Measurements from ENCODE around the gene TUBA4B. TPM values are rescaled to one million over a fixed set of nuclear protein-coding genes. Genes with fewer than 3 reads are reported as not detected.

TUBA4B gene
- total RNA-seq, 2 experiments from 2014 or later, result not detected

DNA sequence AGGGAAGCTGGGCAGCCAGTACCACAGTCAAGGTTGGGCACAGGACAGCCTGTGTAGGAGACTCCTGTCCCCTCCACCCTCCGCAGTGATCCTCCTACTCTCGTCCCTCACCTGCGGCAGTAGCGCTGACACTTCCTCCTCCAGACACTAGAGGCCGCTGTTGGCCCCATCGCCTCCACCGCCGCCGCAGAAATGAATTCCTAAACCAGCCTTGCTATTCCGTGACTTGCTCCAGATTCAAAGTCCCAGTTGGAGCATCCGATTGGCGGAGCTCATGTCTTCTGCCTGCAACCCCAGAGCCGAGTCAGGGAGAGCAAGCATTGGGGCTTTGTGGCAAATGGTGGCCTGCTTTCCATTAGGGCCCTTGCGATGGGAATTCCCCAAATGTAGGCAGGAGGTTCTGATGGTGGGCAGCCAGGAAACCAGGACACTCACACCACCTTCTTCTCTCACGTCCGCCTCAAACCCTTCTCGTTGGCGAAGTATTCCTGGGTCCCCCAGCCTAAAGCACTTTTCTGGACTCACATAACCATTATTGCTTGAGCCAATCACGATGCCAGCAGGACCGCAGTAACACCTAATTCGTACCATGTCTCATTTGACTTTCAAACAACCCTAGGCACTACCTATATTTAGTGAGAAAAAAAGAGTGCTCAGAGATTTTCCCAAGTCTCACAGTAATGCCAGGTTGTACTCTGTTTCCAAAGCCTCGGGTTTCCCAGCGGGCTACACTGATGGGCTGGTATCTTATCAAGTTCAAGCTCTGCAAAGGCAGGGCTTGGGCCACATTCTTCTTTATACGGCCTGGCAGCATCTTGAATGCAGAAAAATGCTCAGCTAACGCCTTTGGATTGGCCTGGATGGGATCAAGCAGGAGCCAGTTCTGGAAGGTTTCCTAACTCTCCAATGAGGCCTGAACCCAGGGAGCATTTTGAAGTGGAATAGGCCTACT lies 24.9 kb downstream of the TUBA4B start:
- no peak for ATAC-seq (ENCODE audit: low read depth)
- H3K27me3 Mint-ChIP-seq, result peaks cover 4% of the 10 kb centered on the region
- H3K27ac Mint-ChIP-seq, result peak overlapping the region; percentile 97
- peaks cover 5% of the 10 kb centered on the region for H3K36me3 Mint-ChIP-seq
- no peaks in the 10 kb centered on the region for H3K9me3 Mint-ChIP-seq
- peak overlapping the region; percentile 98 for H3K4me3 Mint-ChIP-seq
- DNase-seq, result peak; percentile 81
- peaks cover 43% of the 10 kb centered on the region for H3K4me1 Mint-ChIP-seq
- POLR2A ChIA-PET, result interaction anchor here (1.3 to 5.5 kb wide), 8 partner anchors 8 to 119 kb away, joined by 3 to 66 read pairs (median 14); partner anchors contain the start of genes ANKZF1, ATG9A, GLB1L and STK16

DNA sequence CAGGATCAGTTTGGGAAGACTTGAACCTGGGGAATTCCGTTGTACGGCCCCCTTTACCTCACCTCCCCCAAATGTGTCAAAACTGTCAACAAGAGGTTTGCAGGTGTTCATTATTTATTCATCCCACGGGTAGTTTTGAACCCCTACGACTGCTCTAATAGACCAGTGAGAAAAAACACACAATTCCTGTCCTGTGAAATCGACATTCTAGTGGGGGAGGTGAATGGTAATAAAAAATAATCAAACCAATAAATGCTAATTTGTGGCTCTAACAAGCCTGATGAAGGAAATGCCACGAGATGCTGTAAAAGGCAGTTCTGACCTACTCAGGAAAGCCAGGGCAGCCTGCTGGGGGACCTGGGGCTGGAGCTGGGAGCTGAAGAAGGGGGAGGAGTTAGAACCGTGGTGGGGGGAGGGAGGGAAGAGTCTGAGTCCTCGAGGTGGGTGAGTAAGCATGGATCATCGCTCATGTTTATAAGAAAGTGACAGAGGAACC lies 25.7 kb downstream of the TUBA4B start:
- Mint-ChIP-seq H3K36me3 (peaks cover 7% of the 10 kb centered on the region), H3K9me3 (no peaks in the 10 kb centered on the region), H3K4me1 (peaks cover 40% of the 10 kb centered on the region), H3K4me3 (peak overlapping the region; percentile 98), H3K27ac (peak overlapping the region; percentile 97), H3K27me3 (peaks cover 4% of the 10 kb centered on the region)
- DNase-seq (no peak), ATAC-seq (ENCODE audit: low read depth) (no peak)
- POLR2A ChIA-PET, result interaction anchor here (0.7 to 5.5 kb wide), 13 partner anchors 9 to 119 kb away, joined by 3 to 66 read pairs (median 5); partner anchors contain the start of genes ABCB6, ANKZF1, ATG9A and GLB1L

DNA sequence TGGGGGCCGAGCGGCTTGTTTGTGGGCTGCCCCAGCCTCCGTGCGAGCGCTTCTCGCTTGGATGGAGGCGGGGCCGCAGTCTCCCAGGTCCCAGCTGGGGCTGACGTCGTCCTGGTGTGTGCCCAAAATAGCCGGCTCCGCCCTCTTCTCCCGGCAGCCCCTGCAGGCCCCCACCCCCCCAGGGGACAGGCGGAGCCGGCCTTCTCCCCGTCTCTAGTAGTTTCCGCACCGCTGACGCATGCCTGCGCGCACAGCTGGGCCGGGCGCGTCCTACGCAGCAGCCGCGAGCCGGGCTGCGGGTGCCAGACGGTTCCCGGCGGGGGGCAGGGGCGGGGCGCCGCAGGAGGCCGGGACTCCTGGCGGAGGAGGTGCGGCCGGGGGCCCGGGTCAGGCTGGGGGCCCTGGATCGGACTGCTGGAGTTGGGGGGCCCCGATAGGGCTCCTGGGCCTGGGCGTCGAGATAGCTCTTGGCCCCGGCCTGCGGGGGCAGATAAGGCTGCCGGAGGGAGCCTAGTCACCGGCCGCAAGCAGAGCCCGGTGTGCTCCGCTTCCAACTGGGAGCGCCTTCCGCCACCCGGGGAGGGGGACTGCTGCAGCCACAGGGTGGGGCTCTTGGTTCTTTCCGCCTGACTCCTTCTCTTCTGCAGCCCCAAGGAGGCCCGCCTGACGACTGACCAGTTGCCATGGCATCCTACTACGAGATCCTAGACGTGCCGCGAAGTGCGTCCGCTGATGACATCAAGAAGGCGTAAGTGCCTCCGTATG lies 26.3 kb downstream of the TUBA4B start, which contains the start of gene DNAJB2:
Gene DNAJB2 (plus strand): TSS at position 216 of the 765 bp plus-strand sequence. CDS start 468 bp downstream, at position 684.
- Mint-ChIP-seq H3K27ac (peak within 1 kb of the TSS; percentile 99), H3K9me3 (no peaks in the 10 kb centered on the region), H3K27me3 (peaks cover 4% of the 10 kb centered on the region), H3K4me3 (peak within 1 kb of the TSS; percentile 98), H3K36me3 (peaks cover 7% of the 10 kb centered on the region), H3K4me1 (peaks cover 38% of the 10 kb centered on the region)
- peak; percentile 97 for DNase-seq
- ATAC-seq (ENCODE audit: low read depth), result peak; percentile 91
- POLR2A ChIA-PET, result interaction anchor here (0.6 to 5.5 kb wide), 15 partner anchors 10 to 120 kb away, joined by 3 to 66 read pairs (median 5); partner anchors contain the start of genes ABCB6, ANKZF1, ATG9A and CNPPD1

GRCh38 chr2:219279916-219280516 lies 27.0 kb downstream of the TUBA4B start:
- peaks cover 38% of the 10 kb centered on the region for H3K4me1 Mint-ChIP-seq
- ATAC-seq (ENCODE audit: low read depth), result no peak
- peak overlapping the region; percentile 99 for H3K27ac Mint-ChIP-seq
- peak overlapping the region; percentile 98 for H3K4me3 Mint-ChIP-seq
- no peak for DNase-seq
- H3K27me3 Mint-ChIP-seq, result no peaks in the 10 kb centered on the region
- peaks cover 7% of the 10 kb centered on the region for H3K36me3 Mint-ChIP-seq
- POLR2A ChIA-PET, result interaction anchor here (0.6 to 5.5 kb wide), 8 partner anchors 13 to 121 kb away, joined by 3 to 66 read pairs (median 10); partner anchors contain the start of genes CNPPD1, GLB1L, STK16 and TUBA4A
- H3K9me3 Mint-ChIP-seq, result no peaks in the 10 kb centered on the region

- ATAC-seq (ENCODE audit: low read depth) (no peak), DNase-seq (no peak)
- peaks cover 8% of the 10 kb centered on the region for H3K36me3 Mint-ChIP-seq
- H3K4me3 Mint-ChIP-seq, result peak overlapping the region; percentile 98
- POLR2A ChIA-PET, result interaction anchor here (2.6 to 5.5 kb wide), 3 partner anchors 14 to 31 kb away, joined by 16 to 66 read pairs (median 27); partner anchors contain the start of genes TUBA4A and TUBA4B
- peaks cover 40% of the 10 kb centered on the region for H3K4me1 Mint-ChIP-seq
- no peaks in the 10 kb centered on the region for H3K27me3 Mint-ChIP-seq
- H3K9me3 Mint-ChIP-seq, result no peaks in the 10 kb centered on the region
- no peak overlapping the region for H3K27ac Mint-ChIP-seq
Measured at GRCh38 chr2:219280651-219281050, 27.6 kb downstream of the TUBA4B start.

- POLR2A ChIA-PET, result no interaction called here
- Mint-ChIP-seq H3K27ac (no peak overlapping the region), H3K4me1 (peaks cover 40% of the 10 kb centered on the region)
Measured at GRCh38 chr2:219281588-219281987, 28.5 kb downstream of the TUBA4B start.

DNA sequence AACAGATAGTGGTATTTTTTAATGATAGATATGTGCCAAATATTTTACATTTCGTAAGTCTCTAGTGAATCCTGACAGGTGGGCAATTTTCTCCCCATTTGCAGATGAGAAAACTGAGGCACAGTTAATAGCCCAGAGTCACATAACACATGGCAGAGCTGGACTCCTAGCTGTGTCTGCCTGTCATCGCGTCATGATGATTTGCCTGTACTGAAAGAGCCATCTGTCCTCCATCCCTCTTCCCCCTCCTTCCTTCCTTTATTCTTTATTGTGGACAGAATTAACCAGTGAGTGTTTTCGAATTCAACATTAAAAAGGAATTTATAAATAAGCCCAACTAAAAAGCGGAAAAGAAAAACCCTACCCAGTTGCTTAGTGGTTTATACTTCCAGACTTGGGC lies 29.3 kb downstream of the TUBA4B start:
- peaks cover 38% of the 10 kb centered on the region for H3K4me1 Mint-ChIP-seq
- H3K36me3 Mint-ChIP-seq, result peaks cover 8% of the 10 kb centered on the region
- DNase-seq (no peak), ATAC-seq (ENCODE audit: low read depth) (no peak)
- H3K4me3 Mint-ChIP-seq, result no peak overlapping the region
- no peaks in the 10 kb centered on the region for H3K27me3 Mint-ChIP-seq
- no peaks in the 10 kb centered on the region for H3K9me3 Mint-ChIP-seq
- POLR2A ChIA-PET, result no interaction called here
- no peak overlapping the region for H3K27ac Mint-ChIP-seq

More at GRCh38 chr2:219281588-219281987, 28.5 kb downstream of the TUBA4B start:
- no peaks in the 10 kb centered on the region for H3K27me3 Mint-ChIP-seq
- DNase-seq (no peak), ATAC-seq (ENCODE audit: low read depth) (no peak)
- H3K4me3 Mint-ChIP-seq, result no peak overlapping the region
- peaks cover 8% of the 10 kb centered on the region for H3K36me3 Mint-ChIP-seq
- H3K9me3 Mint-ChIP-seq, result no peaks in the 10 kb centered on the region

GRCh38 chr2:219282943-219283581 lies 30.0 kb downstream of the TUBA4B start:
- no peak for ATAC-seq (ENCODE audit: low read depth)
- POLR2A ChIA-PET, result no interaction called here
- no peaks in the 10 kb centered on the region for H3K9me3 Mint-ChIP-seq
- no peaks in the 10 kb centered on the region for H3K27me3 Mint-ChIP-seq
- no peak for DNase-seq
- H3K36me3 Mint-ChIP-seq, result peaks cover 8% of the 10 kb centered on the region
- no peak overlapping the region for H3K4me3 Mint-ChIP-seq
- peaks cover 32% of the 10 kb centered on the region for H3K4me1 Mint-ChIP-seq
- H3K27ac Mint-ChIP-seq, result no peak overlapping the region

DNA sequence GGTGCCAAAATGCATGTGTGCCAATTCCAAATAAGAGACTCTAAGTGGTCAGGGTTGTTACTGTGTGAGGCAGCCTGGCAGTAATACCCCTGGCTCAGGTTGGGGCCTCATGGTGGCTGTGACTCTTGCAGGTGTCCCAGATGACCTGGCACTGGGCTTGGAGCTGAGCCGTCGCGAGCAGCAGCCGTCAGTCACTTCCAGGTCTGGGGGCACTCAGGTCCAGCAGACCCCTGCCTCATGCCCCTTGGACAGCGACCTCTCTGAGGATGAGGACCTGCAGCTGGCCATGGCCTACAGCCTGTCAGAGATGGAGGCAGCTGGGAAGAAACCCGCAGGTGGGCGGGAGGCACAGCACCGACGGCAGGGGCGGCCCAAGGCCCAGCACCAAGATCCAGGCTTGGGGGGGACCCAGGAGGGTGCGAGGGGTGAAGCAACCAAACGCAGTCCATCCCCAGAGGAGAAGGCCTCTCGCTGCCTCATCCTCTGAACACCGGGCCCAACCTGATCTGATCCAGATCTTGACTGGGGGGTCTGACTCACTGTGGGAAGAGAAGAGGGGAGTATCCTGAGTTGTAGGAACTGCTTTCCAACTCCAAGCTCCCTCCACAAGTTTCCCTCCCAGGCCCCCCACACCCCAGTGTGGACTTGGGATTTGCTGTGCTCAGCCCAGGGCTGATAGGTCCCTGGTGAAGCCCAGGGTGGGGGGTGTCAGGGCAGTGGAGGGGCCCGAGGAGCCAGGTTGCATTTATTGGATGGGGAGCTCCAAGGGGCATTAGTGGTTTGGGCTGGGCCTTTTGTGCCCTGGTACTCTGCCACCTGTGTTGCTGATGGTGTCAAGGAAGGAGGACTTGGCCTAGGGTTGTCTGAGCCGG lies 31.7 kb downstream of the TUBA4B start:
- DNase-seq, result no peak

DNA sequence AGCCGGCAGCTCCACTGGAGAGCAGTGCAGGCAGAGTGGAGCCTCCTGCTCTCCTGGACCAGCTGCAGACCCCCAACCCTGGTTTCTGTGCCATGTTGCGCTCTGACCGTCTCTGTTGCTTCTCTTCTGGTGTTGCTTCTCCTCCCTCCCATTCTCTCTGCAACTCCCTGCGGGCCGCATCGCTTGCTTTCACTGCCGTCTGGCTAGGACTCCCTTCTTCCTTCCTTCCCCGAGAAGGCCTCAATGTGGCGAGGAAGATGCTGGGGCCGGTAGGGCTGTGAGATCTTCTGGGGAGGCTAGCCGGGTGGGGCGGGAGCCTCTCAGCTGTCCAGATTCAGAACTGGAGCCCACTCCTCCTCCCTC lies 32.3 kb downstream of the TUBA4B start:
- no peaks in the 10 kb centered on the region for H3K27me3 Mint-ChIP-seq
- peaks cover 15% of the 10 kb centered on the region for H3K4me1 Mint-ChIP-seq
- no peak for ATAC-seq (ENCODE audit: low read depth)
- H3K4me3 Mint-ChIP-seq, result no peak overlapping the region
- POLR2A ChIA-PET, result interaction anchor here (1.7 kb wide), 1 partner anchor 9 kb away, joined by 8 read pairs; no protein-coding TSS in a partner anchor
- no peaks in the 10 kb centered on the region for H3K9me3 Mint-ChIP-seq
- peaks cover 8% of the 10 kb centered on the region for H3K36me3 Mint-ChIP-seq
- no peak for DNase-seq
- no peak overlapping the region for H3K27ac Mint-ChIP-seq

More for the DNA sequence above, 31.7 kb downstream of the TUBA4B start:
- Mint-ChIP-seq H3K4me1 (peaks cover 21% of the 10 kb centered on the region), H3K36me3 (peaks cover 8% of the 10 kb centered on the region), H3K4me3 (no peak overlapping the region), H3K27me3 (no peaks in the 10 kb centered on the region), H3K27ac (no peak overlapping the region), H3K9me3 (no peaks in the 10 kb centered on the region)
- no peak for ATAC-seq (ENCODE audit: low read depth)
- POLR2A ChIA-PET, result interaction anchor here (1.7 kb wide), 1 partner anchor 10 kb away, joined by 8 read pairs; no protein-coding TSS in a partner anchor

GRCh38 chr2:219285894-219286425 lies 32.9 kb downstream of the TUBA4B start:
- DNase-seq (no peak), ATAC-seq (ENCODE audit: low read depth) (no peak)
- no peaks in the 10 kb centered on the region for H3K9me3 Mint-ChIP-seq
- H3K27ac Mint-ChIP-seq, result no peak overlapping the region
- H3K36me3 Mint-ChIP-seq, result peaks cover 7% of the 10 kb centered on the region
- no peaks in the 10 kb centered on the region for H3K27me3 Mint-ChIP-seq
- H3K4me1 Mint-ChIP-seq, result peaks cover 9% of the 10 kb centered on the region
- no peak overlapping the region for H3K4me3 Mint-ChIP-seq
- POLR2A ChIA-PET, result interaction anchor here (1.4 kb wide), 1 partner anchor 9 kb away, joined by 3 read pairs; no protein-coding TSS in a partner anchor
